GM19438 (cell line): Measurements from ENCODE around the gene LIN37.
"Not testable (repeated sequence)": the region's sequence is repeated elsewhere in the genome, so short reads cannot be mapped to it uniquely, and the experiment has no call there.

Source experiments
- ATAC-seq: cut with Tn5 transposase; IDR thresholded peaks from one replicate; pipeline ENCODE4 v1.9.1; 2021; ENCODE audit warnings: low read depth; ENCODE audit not compliant: unreplicated experiment

The LIN37 gene

DNA sequence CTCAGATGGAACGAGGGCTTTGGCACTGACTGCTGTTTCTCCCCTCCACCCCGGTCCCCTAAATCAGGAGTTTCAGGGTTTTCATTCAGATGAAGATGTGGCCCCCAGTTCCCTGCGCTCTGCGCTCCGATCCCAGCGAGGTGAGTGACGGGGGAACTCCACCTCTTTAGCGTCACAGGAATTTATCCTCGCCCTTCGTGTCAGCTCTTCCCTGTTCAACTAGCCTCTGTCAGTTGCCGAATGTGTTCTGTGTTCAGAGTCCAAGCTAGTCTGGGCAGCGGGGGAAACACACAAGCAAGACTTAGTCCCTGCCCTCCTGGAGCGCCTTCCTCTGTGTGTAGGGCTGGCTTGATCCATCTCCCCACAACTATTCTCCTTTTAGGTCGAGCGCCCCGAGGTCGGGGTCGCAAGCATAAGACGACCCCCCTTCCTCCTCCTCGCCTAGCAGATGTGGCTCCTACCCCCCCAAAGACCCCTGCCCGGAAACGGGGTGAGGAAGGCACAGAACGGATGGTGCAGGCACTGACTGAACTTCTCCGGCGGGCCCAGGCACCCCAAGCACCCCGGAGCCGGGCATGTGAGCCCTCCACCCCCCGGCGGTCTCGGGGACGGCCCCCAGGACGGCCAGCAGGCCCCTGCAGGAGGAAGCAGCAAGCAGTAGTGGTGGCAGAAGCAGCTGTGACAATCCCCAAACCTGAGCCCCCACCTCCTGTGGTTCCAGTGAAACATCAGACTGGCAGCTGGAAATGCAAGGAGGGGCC, 28.8 kb upstream of the LIN37 start:
- no peak for ATAC-seq

DNA sequence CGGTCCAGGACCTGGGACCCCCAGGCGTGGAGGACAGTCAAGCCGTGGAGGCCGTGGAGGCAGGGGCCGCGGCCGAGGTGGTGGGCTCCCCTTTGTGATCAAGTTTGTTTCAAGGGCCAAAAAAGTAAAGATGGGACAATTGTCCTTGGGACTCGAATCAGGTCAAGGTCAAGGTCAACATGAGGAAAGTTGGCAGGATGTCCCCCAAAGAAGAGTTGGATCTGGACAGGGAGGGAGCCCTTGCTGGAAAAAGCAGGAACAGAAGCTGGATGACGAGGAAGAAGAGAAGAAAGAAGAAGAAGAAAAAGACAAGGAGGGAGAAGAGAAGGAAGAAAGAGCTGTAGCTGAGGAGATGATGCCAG, 28.2 kb upstream of the LIN37 start:
- ATAC-seq, result no peak

DNA sequence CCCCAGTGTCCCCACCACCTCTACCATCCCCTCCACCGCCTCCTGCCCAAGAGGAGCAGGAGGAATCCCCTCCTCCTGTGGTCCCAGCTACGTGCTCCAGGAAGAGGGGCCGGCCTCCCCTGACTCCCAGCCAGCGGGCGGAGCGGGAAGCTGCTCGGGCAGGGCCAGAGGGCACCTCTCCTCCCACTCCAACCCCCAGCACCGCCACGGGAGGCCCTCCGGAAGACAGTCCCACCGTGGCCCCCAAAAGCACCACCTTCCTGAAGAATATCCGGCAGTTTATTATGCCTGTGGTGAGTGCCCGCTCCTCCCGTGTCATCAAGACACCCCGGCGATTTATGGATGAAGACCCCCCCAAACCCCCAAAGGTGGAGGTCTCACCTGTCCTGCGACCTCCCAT, 27.7 kb upstream of the LIN37 start:
- no peak for ATAC-seq

DNA sequence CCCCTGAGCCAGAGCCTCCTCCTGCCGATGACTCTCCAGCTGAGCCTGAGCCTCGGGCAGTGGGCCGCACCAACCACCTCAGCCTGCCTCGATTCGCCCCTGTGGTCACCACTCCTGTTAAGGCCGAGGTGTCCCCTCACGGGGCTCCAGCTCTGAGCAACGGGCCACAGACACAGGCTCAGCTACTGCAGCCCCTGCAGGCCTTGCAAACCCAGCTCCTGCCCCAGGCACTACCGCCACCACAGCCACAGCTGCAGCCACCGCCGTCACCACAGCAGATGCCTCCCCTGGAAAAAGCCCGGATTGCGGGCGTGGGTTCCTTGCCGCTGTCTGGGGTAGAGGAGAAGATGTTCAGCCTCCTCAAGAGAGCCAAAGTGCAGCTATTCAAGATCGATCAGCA, 27.0 kb upstream of the LIN37 start:
- no peak for ATAC-seq

DNA sequence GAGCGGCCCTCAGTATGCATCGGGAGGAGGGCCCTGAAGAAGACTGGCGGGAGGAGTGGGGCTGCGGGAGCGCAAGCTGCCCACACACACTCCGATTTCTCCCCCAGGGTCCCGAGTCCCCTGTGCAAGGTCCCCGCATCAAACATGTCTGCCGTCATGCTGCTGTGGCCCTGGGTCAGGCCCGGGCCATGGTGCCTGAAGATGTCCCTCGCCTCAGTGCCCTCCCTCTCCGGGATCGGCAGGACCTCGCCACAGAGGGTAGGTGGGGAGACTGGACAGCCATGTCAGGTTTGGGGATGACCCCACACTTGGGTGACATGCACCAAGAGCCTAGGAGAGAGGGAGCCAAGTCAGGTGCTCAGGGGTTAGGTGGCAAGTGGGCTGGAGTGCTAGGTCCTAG, 25.9 kb upstream of the LIN37 start:
- ATAC-seq, result no peak

DNA sequence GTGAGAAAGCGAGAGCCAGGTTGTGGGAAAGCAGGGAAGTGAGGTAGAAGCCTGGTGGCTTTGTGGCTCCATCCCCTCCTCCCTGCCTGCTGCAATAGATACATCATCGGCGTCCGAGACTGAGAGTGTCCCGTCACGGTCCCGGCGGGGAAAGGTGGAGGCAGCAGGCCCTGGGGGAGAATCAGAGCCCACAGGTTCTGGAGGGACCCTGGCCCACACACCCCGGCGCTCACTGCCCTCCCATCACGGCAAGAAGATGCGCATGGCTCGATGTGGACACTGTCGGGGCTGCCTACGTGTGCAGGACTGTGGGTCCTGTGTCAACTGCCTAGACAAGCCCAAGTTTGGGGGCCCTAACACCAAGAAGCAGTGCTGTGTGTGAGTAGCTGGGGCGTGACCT, 25.5 kb upstream of the LIN37 start:
- ATAC-seq, result no peak

DNA sequence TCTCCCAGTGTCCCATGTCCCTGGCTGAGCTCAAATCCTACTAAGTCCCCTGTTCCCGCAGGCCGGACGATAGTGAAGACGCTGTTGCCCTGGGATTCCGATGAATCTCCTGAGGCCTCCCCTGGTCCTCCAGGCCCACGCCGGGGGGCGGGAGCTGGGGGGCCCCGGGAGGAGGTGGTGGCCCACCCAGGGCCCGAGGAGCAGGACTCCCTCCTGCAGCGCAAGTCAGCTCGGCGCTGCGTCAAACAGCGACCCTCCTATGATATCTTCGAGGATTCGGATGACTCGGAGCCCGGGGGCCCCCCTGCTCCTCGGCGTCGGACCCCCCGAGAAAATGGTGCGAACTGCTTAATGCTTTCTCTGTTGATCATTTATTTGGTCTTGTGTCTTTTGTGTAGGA, 24.7 kb upstream of the LIN37 start:
- no peak for ATAC-seq

DNA sequence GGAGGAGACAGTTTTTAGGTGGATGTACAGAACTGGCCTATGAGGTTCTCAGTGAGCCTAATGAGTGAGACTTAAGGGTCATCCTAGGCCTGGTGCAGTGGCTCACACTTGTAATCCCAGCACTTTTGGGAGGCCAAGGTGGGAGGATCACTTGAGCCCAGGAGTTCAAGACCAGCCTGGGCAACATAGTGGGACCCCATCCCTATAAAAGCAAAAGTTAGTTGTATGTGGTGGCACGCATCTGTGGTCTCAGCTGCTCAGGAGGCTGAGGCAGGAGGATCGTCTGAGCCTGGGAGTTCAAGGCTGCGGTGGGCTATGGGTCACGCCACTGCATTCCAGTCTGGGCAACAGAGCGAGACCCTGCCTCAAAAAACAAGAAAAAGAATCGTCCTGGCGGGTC, 24.2 kb upstream of the LIN37 start:
- not testable (repeated sequence) for ATAC-seq

DNA sequence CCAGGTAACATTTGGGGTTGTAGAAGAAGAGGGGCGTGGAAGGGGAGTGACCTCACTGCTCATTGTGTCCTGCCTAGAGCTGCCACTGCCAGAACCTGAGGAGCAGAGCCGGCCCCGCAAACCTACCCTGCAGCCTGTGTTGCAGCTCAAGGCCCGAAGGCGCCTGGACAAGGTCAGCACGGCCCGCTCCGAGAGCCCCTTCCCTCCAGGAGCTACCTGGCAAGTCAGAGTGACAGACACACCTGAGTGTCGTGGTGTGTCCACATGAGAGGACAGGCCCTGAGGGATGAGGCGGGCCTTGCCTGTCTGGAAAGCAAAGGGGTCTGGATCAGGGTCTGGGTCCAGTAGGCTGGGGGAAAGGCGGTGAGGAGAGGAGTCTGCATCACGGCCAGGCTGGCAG, 23.8 kb upstream of the LIN37 start:
- no peak for ATAC-seq

DNA sequence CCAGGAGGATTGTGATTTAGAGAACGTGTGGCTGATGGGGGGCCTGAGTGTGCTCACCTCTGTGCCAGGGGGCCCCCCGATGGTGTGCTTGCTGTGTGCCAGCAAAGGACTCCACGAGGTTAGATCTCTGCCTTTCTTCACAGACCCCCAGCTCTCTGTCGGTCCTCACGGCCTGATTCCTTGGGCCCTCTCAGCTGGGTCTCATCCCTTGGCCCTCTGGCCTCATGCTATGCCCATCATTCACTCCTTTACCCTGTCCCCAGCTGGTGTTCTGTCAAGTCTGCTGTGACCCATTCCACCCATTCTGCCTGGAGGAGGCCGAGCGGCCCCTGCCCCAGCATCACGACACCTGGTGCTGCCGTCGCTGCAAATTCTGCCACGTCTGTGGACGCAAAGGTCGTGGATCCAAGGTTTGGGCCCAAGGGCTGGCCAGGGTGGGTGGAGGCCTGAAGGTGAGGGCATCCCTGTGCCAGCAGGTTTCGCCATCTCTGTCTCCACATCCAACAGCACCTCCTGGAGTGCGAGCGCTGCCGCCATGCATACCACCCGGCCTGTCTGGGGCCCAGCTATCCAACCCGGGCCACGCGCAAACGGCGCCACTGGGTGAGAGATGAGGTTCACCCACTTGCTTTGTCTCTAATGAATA, 23.0 kb upstream of the LIN37 start:
- ATAC-seq, result no peak

DNA sequence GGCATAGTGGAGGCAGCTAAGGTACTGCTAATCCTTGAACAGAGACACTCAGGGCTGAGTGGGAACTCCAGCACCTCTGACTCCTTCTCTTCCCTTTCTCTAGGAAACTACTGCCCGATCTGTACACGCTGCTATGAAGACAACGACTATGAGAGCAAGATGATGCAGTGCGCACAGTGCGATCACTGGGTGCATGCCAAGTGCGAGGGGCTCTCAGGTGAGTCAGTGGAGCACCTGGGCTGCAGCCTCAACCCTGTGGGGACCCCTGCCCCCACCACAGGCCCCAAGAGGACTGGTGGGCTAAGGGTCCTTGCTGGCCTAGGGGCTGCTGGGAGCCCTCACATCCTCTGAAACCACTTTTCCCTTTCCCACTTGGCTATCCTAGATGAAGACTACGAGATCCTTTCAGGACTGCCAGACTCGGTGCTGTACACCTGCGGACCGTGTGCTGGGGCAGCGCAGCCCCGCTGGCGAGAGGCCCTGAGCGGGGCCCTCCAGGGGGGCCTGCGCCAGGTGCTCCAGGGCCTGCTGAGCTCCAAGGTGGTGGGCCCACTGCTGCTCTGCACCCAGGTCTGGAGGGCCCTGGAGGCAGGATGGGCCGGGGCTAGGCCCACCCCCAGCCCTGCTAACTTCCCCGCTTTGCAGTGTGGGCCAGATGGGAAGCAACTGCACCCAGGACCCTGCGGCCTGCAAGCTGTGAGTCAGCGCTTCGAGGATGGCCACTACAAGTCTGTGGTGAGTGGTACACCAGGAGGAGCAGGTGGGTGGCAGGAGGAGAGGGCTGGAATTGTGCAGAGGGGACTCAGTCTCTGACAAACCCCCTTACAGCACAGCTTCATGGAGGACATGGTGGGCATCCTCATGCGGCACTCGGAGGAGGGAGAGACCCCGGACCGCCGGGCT, 21.1 kb upstream of the LIN37 start:
- no peak for ATAC-seq

DNA sequence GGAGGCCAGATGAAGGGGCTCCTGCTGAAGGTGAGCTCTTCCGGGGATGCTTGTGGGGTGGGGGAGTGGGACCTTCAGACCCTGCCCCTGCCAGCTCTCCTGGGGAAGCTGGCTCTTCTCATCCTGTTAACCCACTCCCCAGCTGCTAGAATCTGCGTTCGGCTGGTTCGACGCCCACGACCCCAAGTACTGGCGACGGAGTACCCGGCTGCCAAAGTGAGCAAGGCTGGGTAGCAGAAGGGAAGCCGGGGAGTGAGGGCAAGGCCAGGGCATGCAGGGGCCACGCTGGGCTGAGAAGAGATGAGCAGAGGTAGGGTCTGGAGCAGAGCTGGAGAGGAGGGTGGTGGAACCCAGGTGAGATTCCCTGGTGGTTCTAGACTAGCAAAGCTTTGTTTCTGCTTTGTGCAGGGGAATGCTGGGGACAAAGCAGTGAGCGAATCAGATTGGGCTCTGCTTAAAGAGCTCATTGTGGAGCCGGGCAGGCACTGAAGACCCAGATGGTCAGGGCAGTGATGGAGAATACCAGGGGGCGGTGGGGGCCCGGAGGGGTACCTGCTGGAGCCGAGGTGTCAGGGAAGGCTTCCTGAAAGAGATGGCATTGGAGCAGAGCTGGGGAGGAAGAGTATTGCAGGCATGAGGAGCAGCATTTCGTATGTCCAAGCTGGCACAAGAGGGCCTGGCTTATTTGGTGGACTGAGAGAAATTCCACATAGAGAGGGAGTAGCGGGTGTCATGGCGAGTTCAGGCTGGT, 20.2 kb upstream of the LIN37 start:
- ATAC-seq, result no peak

DNA sequence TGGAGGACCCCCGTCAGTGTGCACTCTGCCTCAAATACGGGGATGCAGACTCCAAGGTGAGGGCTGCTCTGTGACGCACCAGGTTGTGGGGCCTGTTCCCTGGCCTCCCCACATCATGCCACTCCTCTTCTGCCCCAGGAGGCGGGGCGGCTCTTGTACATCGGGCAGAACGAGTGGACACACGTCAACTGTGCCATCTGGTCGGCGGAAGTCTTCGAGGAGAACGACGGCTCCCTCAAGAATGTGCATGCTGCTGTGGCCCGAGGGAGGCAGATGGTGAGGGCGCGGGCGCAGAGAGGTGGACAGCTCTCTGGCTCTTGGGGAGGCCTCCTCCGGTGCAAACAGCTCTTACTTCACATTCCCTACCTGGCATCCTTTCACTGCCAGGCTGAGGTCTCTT, 19.4 kb upstream of the LIN37 start:
- ATAC-seq, result no peak

DNA sequence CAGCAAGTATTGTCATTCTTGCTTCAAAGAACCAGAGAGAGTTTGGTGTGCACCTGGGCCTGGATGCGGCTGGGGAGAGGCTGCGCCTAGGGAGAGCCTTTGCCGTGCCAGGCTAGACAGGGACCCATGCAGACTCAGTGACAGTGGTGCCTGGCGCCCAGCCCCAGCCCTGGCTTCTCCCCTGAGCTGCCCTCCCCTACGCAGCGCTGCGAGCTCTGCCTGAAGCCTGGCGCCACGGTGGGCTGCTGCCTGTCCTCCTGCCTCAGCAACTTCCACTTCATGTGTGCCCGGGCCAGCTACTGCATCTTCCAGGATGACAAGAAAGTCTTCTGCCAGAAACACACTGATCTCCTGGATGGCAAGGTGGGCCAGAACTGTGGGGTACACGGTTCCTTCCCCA, 18.6 kb upstream of the LIN37 start:
- no peak for ATAC-seq

DNA sequence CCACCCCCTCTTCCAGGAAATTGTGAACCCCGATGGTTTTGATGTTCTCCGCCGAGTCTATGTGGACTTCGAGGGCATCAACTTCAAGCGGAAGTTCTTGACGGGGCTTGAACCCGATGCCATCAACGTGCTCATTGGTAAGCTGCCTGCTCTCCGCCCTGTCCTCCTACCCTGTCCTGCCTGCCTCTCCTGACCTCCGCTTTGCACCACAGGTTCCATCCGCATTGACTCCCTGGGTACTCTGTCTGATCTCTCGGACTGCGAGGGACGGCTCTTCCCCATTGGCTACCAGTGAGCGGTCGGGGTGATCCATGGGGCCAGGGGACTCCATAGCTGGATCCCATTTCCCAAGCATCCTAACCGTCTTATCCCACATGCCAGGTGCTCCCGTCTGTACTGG, 18.1 kb upstream of the LIN37 start:
- no peak for ATAC-seq

DNA sequence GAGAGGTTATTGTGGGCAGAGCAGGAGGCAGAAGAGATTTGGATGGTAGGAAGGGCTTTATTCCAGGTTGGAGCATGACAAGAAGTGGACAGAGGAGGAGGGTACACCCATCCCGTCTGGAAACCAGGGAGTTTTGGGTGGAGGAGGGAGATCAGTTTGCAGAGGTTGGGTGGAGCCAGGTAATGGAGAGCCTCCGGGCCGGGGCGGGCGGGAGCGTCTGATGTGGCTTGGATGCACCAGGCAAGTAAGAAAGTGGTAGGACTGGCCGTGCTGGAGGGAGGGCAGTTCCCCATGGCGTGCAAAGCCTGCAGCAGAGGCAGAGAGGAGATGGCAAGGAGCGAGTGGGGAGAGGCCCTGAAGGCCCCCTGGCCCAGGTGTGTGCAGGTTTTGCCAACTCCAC, 17.0 kb upstream of the LIN37 start:
- no peak for ATAC-seq

DNA sequence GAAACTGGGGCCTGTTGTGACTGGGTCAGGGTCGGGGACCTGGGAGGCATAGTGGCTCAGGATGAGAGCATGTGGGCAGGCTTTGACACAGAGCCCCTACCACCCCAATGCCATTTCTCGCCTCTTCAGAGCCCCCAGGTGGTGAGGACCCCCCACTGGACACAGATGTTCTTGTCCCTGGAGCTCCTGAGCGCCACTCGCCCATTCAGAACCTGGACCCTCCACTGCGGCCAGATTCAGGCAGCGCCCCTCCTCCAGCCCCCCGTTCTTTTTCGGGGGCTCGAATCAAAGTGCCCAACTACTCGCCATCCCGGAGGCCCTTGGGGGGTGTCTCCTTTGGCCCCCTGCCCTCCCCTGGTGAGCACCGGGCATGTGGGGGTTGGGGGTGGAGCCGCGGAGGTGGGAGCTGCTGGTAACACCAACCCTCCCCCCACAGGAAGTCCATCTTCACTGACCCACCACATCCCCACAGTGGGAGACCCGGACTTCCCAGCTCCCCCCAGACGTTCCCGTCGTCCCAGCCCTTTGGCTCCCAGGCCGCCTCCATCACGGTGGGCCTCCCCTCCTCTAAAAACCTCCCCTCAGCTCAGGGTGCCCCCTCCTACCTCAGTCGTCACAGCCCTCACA, 16.5 kb upstream of the LIN37 start:
- ATAC-seq, result no peak

DNA sequence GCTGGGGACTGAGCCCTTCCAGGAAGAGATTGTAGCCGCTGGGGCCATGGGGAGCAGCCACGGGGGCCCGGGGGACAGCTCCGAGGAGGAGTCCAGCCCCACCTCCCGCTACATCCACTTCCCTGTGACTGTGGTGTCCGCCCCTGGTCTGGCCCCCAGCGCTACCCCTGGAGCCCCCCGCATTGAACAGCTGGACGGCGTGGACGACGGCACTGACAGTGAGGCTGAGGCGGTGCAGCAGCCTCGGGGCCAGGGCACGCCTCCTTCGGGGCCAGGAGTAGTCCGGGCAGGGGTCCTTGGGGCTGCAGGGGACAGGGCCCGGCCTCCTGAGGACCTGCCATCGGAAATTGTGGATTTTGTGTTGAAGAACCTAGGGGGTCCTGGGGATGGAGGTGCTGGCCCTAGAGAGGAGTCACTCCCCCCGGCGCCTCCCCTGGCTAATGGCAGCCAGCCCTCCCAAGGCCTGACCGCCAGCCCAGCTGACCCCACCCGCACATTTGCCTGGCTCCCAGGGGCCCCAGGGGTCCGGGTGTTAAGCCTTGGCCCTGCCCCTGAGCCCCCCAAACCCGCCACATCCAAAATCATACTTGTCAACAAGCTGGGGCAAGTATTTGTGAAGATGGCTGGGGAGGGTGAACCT, 15.7 kb upstream of the LIN37 start:
- ATAC-seq, result no peak

DNA sequence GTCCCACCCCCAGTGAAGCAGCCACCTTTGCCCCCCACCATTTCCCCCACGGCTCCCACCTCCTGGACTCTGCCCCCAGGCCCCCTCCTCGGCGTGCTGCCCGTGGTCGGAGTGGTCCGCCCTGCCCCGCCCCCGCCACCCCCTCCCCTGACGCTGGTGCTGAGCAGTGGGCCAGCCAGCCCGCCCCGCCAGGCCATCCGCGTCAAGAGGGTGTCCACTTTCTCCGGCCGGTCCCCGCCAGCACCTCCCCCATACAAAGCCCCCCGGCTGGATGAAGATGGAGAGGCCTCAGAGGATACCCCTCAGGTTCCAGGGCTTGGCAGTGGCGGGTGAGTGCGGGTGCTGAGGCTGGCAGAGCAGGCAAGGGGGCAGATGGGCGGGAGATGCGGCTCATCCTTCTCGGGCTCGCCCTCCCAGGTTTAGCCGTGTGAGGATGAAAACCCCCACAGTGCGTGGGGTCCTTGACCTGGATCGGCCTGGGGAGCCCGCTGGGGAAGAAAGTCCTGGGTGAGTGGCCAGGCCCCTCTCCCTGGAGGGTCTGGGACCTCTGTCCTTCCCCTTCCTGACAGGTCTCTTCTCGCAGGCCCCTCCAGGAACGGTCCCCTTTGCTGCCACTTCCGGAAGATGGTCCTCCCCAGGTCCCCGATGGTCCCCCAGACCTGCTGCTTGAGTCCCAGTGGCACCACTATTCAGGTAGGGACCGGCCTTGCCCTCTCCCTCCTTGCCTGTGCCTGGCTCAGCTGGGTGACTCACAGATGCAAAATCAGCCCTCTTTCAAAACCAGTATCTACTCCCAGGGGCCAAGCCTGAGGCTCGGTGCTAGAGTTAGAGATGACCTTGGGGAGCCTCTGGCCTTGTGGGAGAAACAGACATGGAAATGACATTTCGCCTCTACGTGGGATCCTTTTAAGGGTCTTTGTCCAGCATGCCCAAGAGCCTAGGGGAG, 14.9 kb upstream of the LIN37 start:
- no peak for ATAC-seq
